Measurements from ENCODE around the gene KLHL30. TPM values are rescaled to one million over a fixed set of nuclear protein-coding genes. Genes with fewer than 3 reads are reported as not detected.

The KLHL30 gene, protein sequence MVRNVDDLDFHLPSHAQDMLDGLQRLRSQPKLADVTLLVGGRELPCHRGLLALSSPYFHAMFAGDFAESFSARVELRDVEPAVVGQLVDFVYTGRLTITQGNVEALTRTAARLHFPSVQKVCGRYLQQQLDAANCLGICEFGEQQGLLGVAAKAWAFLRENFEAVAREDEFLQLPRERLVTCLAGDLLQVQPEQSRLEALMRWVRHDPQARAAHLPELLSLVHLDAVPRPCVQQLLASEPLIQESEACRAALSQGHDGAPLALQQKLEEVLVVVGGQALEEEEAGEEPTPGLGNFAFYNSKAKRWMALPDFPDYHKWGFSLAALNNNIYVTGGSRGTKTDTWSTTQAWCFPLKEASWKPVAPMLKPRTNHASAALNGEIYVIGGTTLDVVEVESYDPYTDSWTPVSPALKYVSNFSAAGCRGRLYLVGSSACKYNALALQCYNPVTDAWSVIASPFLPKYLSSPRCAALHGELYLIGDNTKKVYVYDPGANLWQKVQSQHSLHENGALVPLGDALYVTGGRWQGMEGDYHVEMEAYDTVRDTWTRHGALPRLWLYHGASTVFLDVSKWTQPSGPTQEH
- 1.2 and 2.4 TPM in 2 replicates for total RNA-seq

DNA sequence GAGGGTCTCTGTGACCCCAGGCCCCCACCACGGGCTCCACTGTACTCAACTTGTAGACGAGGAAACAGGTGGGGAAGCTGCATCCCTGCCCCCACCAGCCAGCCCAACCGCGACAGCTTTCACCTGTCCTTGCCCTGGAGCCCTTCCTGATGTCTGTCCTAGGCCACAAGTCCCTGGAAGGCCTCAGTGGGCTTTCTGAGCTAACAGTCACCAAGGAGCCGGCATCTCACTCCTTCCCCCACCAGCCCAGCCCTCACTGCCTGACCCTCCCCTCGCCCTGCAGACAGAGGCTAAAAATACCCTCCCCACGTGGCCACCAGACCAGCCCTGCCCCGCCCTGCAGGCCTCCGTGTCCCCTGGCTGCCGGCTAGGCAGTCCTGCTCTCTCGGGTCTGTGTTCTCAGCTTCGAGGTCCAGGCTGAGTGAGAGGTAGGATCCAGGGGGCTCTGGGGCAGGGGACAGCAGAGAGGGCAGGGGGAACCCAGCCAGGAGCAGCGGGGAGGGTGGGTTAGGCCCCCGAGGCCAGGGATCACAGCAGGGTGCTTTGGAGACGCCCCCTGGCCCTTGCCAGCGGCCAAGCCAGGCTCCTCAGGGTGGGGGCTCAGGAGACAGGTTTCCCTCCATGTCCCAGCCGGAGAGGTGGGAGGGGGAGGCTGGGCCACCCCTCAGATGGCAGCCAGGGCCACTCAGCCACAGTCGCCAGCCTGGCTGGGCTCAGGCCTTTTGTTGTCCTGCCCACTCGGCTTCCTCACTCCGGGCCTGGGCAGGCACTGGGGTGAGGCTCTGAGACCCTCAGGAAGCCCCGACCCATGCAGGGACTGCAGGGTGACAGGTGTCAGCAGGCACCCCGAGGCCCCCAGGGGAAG lies at the start of gene KLHL30:
TSS of gene KLHL30 (plus strand) at position 338 of the 865 bp plus-strand sequence. CDS start 2,087 bp downstream, outside the sequence.
- DNase-seq (ENCODE audit: low read depth), result no peak
- Histone ChIP-seq H3K27me3 (ENCODE audit: control insufficient read depth, insufficient read depth, low read length) (no peaks in the 10 kb centered on the region), H3K4me3 (ENCODE audit: low read depth, low read length) (no peak within 1 kb of the TSS), H3K36me3 (ENCODE audit: control insufficient read depth, insufficient read depth, low read length) (no peaks in the 10 kb centered on the region)
- TF ChIP-seq, protein P1, sequence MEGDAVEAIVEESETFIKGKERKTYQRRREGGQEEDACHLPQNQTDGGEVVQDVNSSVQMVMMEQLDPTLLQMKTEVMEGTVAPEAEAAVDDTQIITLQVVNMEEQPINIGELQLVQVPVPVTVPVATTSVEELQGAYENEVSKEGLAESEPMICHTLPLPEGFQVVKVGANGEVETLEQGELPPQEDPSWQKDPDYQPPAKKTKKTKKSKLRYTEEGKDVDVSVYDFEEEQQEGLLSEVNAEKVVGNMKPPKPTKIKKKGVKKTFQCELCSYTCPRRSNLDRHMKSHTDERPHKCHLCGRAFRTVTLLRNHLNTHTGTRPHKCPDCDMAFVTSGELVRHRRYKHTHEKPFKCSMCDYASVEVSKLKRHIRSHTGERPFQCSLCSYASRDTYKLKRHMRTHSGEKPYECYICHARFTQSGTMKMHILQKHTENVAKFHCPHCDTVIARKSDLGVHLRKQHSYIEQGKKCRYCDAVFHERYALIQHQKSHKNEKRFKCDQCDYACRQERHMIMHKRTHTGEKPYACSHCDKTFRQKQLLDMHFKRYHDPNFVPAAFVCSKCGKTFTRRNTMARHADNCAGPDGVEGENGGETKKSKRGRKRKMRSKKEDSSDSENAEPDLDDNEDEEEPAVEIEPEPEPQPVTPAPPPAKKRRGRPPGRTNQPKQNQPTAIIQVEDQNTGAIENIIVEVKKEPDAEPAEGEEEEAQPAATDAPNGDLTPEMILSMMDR (IDR thresholded peaks at IDR 0.05; ENCODE audit: insufficient read depth, low read length, poor library complexity, severe bottlenecking), result no peak

DNA sequence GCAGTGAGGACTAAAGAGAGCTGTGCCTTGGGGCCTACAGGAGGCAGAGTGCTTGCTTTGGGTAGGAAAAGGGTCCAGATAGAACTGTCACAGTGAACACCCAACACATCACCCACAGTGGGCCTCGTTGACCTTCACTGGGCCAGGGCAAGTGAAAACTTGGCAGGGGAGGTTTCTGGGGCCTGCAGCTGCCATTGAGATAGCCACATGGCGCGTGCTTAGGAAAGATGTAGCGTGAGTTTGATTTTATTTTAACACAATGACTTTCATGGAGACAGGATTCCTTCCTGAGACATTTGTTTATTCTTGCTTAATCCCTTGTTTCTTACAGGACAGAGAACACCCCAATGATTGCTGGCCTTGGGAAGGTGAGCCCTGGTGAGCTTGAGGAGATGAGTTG lies 47.6 kb upstream of the KLHL30 start:
- DNase-seq (ENCODE audit: low read depth), result no peak
- Histone ChIP-seq H3K36me3 (ENCODE audit: control insufficient read depth, insufficient read depth, low read length) (no peaks in the 10 kb centered on the region), H3K27me3 (ENCODE audit: control insufficient read depth, insufficient read depth, low read length) (no peaks in the 10 kb centered on the region), H3K4me3 (ENCODE audit: low read depth, low read length) (no peak overlapping the region)
- TF ChIP-seq, protein P1 (IDR thresholded peaks at IDR 0.05; ENCODE audit: insufficient read depth, low read length, poor library complexity, severe bottlenecking), result no peak

DNA sequence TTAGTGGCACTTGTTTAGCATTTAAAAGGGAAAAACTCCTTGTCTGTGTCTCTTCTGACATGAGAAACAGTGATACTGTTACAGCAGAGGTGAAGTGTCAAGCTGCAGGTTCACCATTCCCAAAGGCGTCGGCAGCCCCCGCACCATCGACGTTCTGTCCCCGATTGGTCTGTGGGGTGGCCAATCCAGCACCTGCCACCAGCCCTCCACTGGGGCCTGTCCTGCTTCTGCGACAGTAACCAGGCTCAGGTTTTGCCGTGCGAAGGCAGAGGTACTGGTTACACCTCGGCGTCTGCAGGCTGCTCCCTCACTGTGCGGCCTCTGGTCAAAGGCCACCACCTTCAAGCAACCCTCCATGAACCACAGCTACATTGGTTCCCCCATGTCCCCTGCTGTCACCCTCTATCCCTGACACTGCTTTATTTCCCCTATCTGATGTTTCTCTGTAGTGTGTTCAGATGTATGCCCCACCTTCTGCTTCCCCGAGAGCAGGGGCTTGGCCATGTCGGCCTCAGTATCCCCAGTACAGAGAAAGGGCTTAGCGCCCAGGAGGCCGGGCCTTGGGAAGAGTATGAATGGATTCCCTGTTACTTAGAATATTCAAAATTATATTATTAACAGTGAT lies 46.9 kb upstream of the KLHL30 start:
- Histone ChIP-seq H3K4me3 (ENCODE audit: low read depth, low read length) (no peak overlapping the region), H3K36me3 (ENCODE audit: control insufficient read depth, insufficient read depth, low read length) (no peaks in the 10 kb centered on the region), H3K27me3 (ENCODE audit: control insufficient read depth, insufficient read depth, low read length) (no peaks in the 10 kb centered on the region)
- no peak for DNase-seq (ENCODE audit: low read depth)
- TF ChIP-seq, protein P1 (IDR thresholded peaks at IDR 0.05; ENCODE audit: insufficient read depth, low read length, poor library complexity, severe bottlenecking), result no peak

DNA sequence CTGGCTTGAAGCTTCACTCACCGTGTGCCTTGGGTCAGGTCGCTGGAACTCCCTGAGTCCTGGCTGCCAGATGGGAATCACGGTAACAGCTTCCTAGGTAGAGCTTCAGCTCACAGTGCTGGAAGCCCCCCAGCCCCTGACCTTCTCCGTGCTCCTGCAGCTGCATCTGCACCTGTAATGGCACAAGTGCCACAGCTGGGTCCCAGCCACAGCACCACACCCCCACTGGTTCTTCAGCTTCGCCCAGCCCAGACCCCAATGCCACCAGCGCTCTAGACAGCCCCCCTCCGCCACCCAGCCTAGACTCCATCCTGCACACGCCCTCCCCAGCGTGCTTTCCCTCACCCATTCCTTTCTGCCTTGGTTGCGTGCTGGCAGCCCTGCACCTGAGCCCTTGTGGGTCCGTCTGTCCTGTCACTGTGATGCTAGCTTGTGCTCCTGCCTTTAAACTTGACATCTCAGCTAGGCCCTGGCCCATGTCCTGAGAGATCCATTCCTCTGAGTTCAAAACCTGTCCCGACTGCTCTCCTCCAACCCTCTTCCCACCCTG lies 45.9 kb upstream of the KLHL30 start:
- no peak for DNase-seq (ENCODE audit: low read depth)
- Histone ChIP-seq H3K36me3 (ENCODE audit: control insufficient read depth, insufficient read depth, low read length) (no peaks in the 10 kb centered on the region), H3K27me3 (ENCODE audit: control insufficient read depth, insufficient read depth, low read length) (no peaks in the 10 kb centered on the region), H3K4me3 (ENCODE audit: low read depth, low read length) (no peak overlapping the region)
- TF ChIP-seq, protein P1 (IDR thresholded peaks at IDR 0.05; ENCODE audit: insufficient read depth, low read length, poor library complexity, severe bottlenecking), result no peak

All from kidney epithelial cell (primary cell).